ENCODE measurements around the gene AP2A2.

DNA sequence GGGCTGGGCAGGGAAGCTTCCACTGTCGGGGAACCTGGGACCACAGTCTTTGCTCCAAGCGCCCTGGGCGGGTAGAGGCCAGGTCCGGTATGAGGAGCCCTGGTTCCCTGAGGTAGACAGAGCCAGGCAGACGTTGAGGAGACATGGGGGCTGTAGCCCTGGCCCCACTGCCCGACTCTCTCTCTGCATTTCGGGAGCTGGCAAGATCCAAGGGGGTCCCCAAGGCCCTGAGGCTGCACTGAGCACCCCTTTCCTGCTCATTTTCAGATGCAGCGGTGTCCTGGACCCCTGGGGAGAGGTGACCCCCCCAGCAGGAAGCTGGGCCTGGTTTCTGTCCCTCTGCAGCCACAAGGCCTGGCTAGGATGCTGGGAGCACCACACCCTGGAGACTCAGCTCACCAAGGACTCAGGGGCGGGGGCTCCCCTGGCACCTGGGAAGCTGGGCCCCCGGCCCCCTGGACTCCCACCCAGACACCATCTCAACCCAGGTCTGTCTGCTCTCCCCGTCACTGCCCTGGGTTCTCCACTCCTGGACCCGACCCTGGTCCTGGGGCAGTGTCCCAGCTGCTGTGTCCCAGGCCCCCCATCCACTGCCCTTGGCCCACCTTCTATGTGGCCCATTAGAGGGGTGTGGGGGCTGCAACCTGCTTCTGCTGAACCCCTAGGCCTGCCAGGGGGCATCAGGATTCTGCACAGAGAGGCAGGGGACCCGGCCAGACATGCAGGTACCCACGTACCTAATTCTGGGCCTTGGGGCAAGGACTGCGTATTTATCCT is 125.9 kb downstream of the AP2A2 start:
- TF ChIP-seq, protein P1, sequence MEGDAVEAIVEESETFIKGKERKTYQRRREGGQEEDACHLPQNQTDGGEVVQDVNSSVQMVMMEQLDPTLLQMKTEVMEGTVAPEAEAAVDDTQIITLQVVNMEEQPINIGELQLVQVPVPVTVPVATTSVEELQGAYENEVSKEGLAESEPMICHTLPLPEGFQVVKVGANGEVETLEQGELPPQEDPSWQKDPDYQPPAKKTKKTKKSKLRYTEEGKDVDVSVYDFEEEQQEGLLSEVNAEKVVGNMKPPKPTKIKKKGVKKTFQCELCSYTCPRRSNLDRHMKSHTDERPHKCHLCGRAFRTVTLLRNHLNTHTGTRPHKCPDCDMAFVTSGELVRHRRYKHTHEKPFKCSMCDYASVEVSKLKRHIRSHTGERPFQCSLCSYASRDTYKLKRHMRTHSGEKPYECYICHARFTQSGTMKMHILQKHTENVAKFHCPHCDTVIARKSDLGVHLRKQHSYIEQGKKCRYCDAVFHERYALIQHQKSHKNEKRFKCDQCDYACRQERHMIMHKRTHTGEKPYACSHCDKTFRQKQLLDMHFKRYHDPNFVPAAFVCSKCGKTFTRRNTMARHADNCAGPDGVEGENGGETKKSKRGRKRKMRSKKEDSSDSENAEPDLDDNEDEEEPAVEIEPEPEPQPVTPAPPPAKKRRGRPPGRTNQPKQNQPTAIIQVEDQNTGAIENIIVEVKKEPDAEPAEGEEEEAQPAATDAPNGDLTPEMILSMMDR (IDR thresholded peaks at IDR 0.05), result no peak
- no peak for TF ChIP-seq POLR2A (IDR thresholded peaks at IDR 0.05)
